ENCODE results near the gene EIF2AK3.
A peak's percentile ranks its signal among the peaks of the same experiment; 100 is the strongest.

GRCh38 chr2:88627856-88628570, 749 bp upstream of the EIF2AK3 start:
- TF ChIP-seq POLR2A (IDR thresholded peaks at IDR 0.05; ENCODE audit: low read depth, low read length) (peak; percentile 92), TAF1 (IDR thresholded peaks at IDR 0.05; ENCODE audit: low read depth, low read length) (peak; percentile 83), POU2F2 (IDR thresholded peaks at IDR 0.05; ENCODE audit: low read depth, low read length) (peak; percentile 74; the same call in 1 of the 2 replicates), PAX5 (IDR thresholded peaks at IDR 0.05; ENCODE audit: insufficient read depth, low read length, severe bottlenecking) (no peak), POLR2AphosphoS5 (IDR thresholded peaks at IDR 0.05; ENCODE audit: low read depth, low read length) (peak; percentile 91)
